HG03442 (cell line): ENCODE data around the gene SMIM28.
A peak's percentile ranks its signal among the peaks of the same experiment; 100 is the strongest.
"Not testable (repeated sequence)": the region's sequence is repeated elsewhere in the genome, so short reads cannot be mapped to it uniquely, and the experiment has no call there.

Experiments
- ATAC-seq: cut with Tn5 transposase; IDR thresholded peaks from one replicate; pipeline ENCODE4 v1.9.1; 2021; ENCODE audit warnings: mild to moderate bottlenecking, moderate library complexity; ENCODE audit not compliant: unreplicated experiment

SMIM28 gene

DNA sequence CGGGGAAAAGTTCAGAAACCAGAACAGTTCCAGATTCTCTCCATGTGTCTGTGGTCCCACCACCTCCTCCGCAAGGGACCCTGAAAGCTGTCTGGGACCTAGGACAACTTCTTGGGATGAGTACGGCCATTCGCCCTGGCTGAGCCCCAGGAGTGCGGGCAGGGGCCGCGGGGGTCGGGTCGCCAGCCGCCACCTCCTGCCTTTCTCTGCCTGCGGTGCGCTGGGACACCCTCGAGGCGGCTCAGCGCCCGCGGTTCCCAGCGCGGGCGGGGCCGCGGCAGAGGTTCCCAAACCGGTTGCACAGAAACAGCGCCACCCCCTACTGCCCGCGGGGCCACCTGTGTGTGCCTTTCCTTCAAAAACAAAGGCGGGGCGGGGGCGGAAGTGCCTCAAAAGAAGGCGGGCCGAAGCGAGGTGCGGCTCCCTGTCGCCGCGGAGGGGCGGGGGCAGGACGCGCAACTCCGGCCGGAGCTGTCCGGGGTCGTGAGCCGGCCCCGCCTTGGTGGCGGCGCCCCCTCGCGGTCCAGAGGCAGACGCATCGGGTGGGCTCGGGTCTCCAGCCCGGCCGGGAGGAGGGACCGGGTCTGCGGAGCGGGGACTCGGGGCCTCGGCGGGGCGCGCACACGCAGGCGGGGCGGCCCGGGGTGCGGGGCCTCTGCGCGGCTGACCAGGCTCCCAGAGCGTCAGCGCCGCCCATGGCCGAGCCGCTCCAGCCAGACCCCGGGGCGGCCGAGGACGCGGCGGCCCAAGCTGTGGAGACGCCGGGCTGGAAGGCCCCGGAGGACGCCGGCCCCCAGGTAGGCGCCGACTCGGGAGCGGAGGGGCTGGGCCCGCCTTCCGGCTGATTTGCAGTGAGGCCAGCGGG lies 26.3 kb downstream of the SMIM28 start, which contains the start of gene HEBP2:
Gene HEBP2, plus strand, starts transcription at position 423 of the 865 bp plus-strand sequence. Its CDS starts 273 bp downstream, at position 696.
- peak; percentile 82 for ATAC-seq

- ATAC-seq: peak; percentile 4
Measured at GRCh38 chr6:138404666-138405337, 27.1 kb downstream of the SMIM28 start.

DNA sequence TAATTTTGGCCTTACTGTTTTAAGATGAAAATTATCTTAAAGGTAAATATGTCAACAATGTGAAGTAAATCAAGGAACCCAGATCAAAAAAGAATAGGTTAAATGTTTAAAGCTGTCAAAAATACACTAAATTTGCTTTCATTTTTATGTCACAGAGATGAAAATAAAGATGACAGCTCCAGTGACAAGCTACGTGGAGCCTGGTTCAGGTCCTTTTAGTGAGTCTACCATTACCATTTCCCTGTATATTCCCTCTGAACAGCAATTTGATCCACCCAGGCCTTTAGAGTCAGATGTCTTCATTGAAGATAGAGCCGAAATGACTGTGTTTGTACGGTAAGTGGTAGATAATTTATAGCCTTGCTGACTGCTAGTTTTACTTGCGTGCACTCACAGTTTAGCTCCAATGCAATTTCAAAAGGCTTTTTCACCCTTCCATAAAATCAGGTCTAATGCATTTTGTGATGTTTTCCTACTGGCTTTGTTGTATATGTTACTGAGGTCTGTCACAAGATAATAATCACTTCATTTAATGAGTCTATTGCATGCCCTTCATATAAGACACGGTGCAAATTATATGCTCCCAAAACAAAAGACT lies 28.2 kb downstream of the SMIM28 start:
- no peak for ATAC-seq

DNA sequence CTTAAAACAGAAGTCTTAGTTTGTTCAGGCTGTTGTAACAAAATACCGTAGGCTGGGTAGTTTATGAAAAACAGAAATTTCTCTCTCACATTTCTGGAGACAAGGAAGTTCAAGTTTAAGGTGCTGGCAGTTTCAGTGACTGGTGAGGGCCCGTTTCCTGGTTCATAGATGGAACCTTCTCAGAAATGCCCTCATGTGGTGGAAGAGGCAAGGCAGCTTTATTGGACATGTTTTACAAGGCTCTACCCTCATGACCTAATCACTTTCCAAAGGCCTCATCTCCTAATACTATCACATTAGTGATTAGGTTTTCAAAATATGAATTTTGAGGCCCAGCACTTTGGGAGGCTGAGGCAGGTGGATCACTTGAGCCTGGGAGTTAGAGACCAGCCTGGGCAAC lies 28.7 kb downstream of the SMIM28 start:
- no peak for ATAC-seq

DNA sequence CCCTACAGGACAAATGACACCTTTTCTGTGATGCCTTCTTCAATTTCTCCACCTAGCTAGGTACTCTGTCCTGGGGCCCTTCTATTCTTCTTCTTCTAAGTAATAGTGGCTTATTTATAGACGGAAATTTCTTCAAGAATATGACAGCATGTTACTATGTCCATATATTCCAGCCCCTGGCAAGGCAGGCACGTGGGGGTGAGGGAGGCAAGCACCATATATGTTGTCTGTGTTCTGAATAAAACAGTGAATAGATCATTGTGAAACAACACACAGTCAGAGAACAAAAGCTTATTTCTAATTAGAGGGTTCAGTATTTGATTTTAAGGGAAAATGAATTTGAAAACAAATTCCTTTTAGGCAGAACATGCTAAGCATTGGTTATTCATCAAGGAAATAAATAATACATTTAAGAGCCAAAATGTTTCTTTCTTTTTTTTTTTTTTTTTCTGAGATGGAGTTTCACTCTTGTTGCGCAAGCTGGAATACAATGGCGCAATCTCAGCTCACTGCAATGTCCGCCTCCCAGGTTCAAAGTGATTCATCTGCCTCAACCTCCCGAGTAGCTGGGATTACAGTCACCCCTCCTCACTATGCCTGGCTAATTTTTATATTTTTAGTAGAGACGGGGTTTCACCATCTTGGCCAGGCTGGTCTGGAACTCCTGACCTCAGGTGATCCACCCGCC lies 32.5 kb downstream of the SMIM28 start:
- ATAC-seq: no peak

DNA sequence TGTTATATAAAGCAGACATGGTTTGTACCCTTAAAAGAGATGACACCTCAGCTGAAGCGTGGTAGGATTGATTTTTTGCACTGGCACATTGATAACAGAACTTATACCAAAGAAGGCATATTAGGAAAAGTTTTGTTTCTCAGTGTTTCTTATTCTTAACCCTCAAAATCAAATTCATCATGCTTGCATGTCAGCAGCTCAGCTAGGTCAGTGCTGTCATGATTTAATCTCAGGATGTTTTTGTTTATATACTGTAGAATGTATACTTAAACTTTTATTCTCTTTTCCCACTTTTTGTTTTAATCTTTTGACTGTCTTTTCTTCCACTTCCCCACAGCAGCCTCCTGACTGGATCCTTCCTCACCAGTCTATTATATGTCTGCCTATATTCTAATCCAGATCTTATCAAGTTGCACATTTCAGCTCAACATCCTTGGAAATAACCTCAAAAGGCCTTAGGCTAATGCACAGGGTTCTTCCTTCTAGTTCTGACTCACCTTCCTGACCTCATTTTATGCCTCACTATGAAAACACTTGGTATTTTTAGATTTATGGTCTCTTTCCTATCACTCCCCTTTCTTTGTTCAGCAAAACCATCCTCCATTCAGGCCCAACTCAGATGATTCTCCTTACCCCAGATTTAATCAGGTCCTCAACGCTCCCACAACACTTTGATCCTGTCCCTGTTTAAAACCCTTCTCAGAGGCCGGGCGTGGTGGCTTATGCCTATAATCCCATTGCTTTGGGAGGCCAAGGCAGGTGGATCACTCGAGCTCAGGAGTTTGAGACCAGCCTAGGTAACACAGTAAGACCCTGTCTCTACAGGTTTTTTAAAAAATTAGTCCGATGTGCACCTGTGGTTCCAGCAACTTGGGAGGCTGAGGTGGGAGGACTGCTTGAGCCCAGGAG lies 33.5 kb downstream of the SMIM28 start:
- ATAC-seq: peak; percentile 74

GRCh38 chr6:138415125-138415524 lies 37.4 kb downstream of the SMIM28 start:
- ATAC-seq: no peak

- ATAC-seq: no peak
Measured at GRCh38 chr6:138416206-138416605, 38.5 kb downstream of the SMIM28 start.

- no peak for ATAC-seq
Measured at GRCh38 chr6:138417493-138418117, 39.9 kb downstream of the SMIM28 start.

- no peak for ATAC-seq
Measured at GRCh38 chr6:138418118-138418742, 40.5 kb downstream of the SMIM28 start.

- ATAC-seq: no peak
Measured at GRCh38 chr6:138419766-138420165, 42.1 kb downstream of the SMIM28 start.

- no peak for ATAC-seq
Measured at GRCh38 chr6:138420356-138420755, 42.7 kb downstream of the SMIM28 start.

DNA sequence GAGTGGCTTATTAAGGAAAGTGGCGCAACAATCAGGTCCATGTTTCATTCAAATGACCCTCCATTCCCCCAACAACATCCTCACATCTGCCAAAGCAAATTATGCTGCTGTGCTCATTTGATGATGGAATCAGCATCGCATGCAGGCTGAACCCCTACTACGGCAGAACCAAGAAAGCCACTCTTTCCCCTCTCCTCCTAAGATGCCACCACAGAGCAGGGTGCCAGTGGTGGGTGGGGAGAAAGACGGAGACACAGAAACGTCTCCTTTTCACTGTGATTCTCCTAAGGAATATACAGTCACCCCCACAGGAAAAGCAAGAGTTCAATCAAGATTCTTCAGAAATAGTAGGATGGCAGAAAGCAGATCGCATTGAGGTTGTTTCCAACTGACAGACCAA lies 43.4 kb downstream of the SMIM28 start:
- no peak for ATAC-seq

GRCh38 chr6:138421608-138422007 lies 43.9 kb downstream of the SMIM28 start:
- ATAC-seq: no peak

- ATAC-seq: no peak
Measured at GRCh38 chr6:138422861-138423260, 45.2 kb downstream of the SMIM28 start.

GRCh38 chr6:138424004-138424904 lies 46.5 kb downstream of the SMIM28 start:
- no peak for ATAC-seq

DNA sequence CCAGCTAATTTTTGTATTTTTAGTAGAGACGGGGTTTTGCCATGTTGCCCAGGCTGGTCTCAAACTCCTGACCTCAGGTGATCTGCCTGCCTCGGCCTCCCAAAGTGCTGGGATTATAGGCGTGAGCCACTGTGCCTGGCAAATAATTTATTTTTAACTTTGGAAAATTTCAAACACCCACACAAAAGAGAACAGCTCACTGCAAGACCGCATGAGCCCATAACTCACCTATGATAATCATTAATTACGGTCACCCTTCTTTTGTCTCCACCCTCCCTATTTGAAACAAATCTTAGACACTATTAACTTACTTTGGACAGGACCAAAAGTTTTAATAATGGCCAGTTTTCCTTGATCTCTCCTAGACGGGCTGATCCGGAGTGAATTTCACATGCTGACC lies 47.6 kb downstream of the SMIM28 start:
- not testable (repeated sequence) for ATAC-seq

DNA sequence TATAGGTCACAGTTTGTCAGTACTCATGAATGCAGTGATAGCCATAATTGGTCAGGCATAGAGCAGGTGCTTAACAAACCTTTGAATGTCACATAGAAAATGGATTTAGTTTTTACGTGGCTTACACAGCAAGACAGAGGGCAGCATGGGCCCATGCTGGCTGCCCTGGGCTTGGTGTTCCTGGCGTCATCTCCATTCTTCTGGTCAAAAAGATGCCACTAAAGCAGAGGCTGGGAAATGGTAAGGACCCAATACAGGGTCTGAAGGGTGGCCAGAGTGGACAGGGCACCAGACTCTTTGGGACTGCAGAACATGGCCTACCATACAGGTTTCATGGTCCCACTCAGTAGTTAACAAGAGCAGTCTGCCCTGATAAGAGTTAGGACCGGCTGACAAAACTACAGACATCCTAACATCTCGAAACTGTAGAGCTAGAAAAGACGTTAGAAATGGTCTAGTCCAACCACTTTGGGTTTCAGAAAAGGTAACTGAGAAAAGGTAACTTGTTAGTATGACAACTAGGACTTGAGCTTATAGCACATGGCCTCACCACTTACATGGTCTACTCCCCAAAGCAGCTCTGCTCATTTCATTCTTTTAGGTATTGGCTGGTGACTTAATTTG lies 48.9 kb downstream of the SMIM28 start:
- no peak for ATAC-seq
